HG03039 (cell line): Measurements from ENCODE around the gene TMCO4.
"Not testable (repeated sequence)": the region's sequence is repeated elsewhere in the genome, so short reads cannot be mapped to it uniquely, and the experiment has no call there.

ENCODE experiments used
- ATAC-seq: cut with Tn5 transposase; IDR thresholded peaks from one replicate; pipeline ENCODE4 v1.9.1; 2021; ENCODE audit warnings: mild to moderate bottlenecking, moderate library complexity; ENCODE audit not compliant: unreplicated experiment

Gene TMCO4

GRCh38 chr1:19643602-19644394 lies 155.9 kb downstream of the TMCO4 start, which contains the start of gene NBL1:
TSS of gene NBL1 (plus strand) at chr1:19644311. CDS start at chr1:19655031, 10,720 bp downstream.
- no peak for ATAC-seq

- ATAC-seq: no peak
Measured at GRCh38 chr1:19643121-19643520, 156.6 kb downstream of the TMCO4 start.

GRCh38 chr1:19640363-19641316 lies 159.1 kb downstream of the TMCO4 start:
- ATAC-seq: no peak

- no peak for ATAC-seq
Measured at GRCh38 chr1:19639999-19640362, 159.7 kb downstream of the TMCO4 start.

- ATAC-seq: not testable (repeated sequence)
Measured at GRCh38 chr1:19639228-19639627, 160.5 kb downstream of the TMCO4 start.

- no peak for ATAC-seq
Measured at GRCh38 chr1:19637606-19638005, 162.1 kb downstream of the TMCO4 start.

- not testable (repeated sequence) for ATAC-seq
Measured at GRCh38 chr1:19636749-19637148, 163.0 kb downstream of the TMCO4 start.

GRCh38 chr1:19636065-19636464 lies 163.7 kb downstream of the TMCO4 start:
- ATAC-seq: no peak

- no peak for ATAC-seq
Measured at GRCh38 chr1:19635646-19636045, 164.1 kb downstream of the TMCO4 start.

GRCh38 chr1:19635064-19635463 lies 164.7 kb downstream of the TMCO4 start:
- ATAC-seq: not testable (repeated sequence)

GRCh38 chr1:19633106-19633505 lies 166.6 kb downstream of the TMCO4 start:
- ATAC-seq: no peak
